Right atrium auricular region (tissue), 2 donors: ENCODE data around the gene TEF. TPM values are rescaled to one million over a fixed set of nuclear protein-coding genes. Genes with fewer than 3 reads are reported as not detected.

Experiments
- DNase-seq: peaks from one replicate; pipeline ENCODE4 v3.0.0-alpha.2; 2019; ENCODE audit warnings: low spot score
- H3K27ac ChIP-seq, 2 donors: fragments of 200-600 bp; sonication (generic); 1 replicate in 1 of 2; 2 replicates in 1 of 2; pipeline ENCODE4 v1.5.1; 2016 to 2019
- H3K27me3 ChIP-seq, 2 donors: fragments of 200-600 bp; sonication (generic); one replicate each; pipeline versions ENCODE4 v1.5.1 to v1.6.0; 2017 to 2019
- H3K36me3 ChIP-seq: fragments of 200-600 bp; sonication (generic); one replicate; pipeline ENCODE4 v1.5.1; 2016
- H3K4me1 ChIP-seq, 2 donors: fragments of 200-600 bp; sonication (generic); one replicate each; pipeline versions ENCODE4 v1.5.1 to v1.6.0; 2017 to 2019
- H3K4me3 ChIP-seq, 2 donors: fragments of 200-600 bp; sonication (generic); 1 replicate in 1 of 2; 2 replicates in 1 of 2; pipeline ENCODE4 v1.5.1; 2017 to 2019; ENCODE audit warnings: mild to moderate bottlenecking in 1 of 2, moderate library complexity in 1 of 2
- H3K9me3 ChIP-seq, 2 donors: fragments of 200-600 bp; sonication (generic); one replicate each; pipeline ENCODE4 v1.5.1; 2019
- total RNA-seq, 2 donors: library from RNA; depleted of rRNA; stranded (reverse); fragments of >200 nt; gene quantifications; one replicate each; pipeline ENCODE4 v1.1.0, GENCODE V29; 2016
- TF ChIP-seq, protein P1 (sequence below), 2 donors: fragments of 200-600 bp; sonication (generic); IDR thresholded peaks; one replicate each; pipeline ENCODE4 v1.5.1; 2019; ENCODE audit warnings: antibody characterized with exemption in 2 of 2

The TEF gene
- total RNA-seq, 2 donors from 2014 or later: 12.7 to 14.2 TPM

DNA sequence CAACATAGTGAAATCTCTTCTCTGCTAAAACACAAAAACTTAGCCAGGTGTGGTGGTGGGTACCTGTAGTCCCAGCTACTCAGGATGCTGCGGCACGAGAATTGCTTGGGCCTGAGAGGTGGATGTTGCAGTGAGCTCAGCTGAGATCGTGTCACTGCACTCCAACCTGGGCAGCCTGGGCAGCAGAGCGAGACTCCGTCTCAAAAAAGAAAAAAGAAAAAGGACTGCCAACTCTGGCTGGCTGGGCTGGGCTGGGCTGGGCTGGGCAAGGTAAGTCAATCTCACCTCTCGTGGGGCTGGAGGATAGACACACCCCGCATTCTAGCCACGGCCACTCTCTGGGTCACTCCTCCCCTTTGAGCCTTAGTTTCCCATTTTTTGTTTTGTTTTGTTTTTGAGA, 26.9 kb downstream of the TEF start:
- Histone ChIP-seq H3K4me1 (peaks cover 0 to 48% of the 10 kb centered on the region in 2 donors), H3K27ac (peak overlapping the region; percentile 98)
- TF ChIP-seq, protein P1, sequence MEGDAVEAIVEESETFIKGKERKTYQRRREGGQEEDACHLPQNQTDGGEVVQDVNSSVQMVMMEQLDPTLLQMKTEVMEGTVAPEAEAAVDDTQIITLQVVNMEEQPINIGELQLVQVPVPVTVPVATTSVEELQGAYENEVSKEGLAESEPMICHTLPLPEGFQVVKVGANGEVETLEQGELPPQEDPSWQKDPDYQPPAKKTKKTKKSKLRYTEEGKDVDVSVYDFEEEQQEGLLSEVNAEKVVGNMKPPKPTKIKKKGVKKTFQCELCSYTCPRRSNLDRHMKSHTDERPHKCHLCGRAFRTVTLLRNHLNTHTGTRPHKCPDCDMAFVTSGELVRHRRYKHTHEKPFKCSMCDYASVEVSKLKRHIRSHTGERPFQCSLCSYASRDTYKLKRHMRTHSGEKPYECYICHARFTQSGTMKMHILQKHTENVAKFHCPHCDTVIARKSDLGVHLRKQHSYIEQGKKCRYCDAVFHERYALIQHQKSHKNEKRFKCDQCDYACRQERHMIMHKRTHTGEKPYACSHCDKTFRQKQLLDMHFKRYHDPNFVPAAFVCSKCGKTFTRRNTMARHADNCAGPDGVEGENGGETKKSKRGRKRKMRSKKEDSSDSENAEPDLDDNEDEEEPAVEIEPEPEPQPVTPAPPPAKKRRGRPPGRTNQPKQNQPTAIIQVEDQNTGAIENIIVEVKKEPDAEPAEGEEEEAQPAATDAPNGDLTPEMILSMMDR (IDR thresholded peaks at IDR 0.05): no peak

DNA sequence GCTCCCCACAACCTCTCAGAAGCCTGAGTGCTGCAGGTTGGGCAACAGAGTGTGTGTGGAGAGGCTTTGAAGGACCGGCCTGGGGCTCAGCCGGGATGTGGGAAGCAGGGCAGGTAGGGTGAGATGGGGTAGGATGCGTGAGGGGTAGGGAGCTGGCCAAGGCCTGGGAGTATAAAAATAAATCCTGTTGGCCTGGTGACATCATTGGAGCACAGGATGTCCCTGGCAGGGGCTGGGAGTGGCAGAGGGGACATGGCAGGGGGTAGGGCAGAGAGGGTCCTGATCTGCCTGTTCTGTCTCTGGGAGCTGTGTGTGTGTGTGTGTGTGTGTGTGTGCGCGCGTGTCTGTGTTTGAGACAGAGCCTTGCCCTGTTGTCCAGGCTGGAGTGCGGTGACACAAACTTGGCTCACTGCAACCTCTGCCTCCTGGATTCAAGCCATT, 28.6 kb downstream of the TEF start:
- H3K9me3 ChIP-seq: no peaks in the 10 kb centered on the region
- H3K4me3 ChIP-seq: no peak overlapping the region
- TF ChIP-seq, protein P1 (IDR thresholded peaks at IDR 0.05): no peak
- H3K4me1 ChIP-seq: peaks cover 0 to 54% of the 10 kb centered on the region in 2 donors
- DNase-seq: peak; percentile 65
- H3K36me3 ChIP-seq: no peaks in the 10 kb centered on the region
- peak overlapping the region; percentile 98 for H3K27ac ChIP-seq
- H3K27me3 ChIP-seq: no peaks in the 10 kb centered on the region

More for the DNA sequence above, 26.9 kb downstream of the TEF start:
- DNase-seq: no peak
- Histone ChIP-seq H3K9me3 (no peaks in the 10 kb centered on the region), H3K4me3 (no peak overlapping the region), H3K36me3 (no peaks in the 10 kb centered on the region), H3K27me3 (no peaks in the 10 kb centered on the region)

DNA sequence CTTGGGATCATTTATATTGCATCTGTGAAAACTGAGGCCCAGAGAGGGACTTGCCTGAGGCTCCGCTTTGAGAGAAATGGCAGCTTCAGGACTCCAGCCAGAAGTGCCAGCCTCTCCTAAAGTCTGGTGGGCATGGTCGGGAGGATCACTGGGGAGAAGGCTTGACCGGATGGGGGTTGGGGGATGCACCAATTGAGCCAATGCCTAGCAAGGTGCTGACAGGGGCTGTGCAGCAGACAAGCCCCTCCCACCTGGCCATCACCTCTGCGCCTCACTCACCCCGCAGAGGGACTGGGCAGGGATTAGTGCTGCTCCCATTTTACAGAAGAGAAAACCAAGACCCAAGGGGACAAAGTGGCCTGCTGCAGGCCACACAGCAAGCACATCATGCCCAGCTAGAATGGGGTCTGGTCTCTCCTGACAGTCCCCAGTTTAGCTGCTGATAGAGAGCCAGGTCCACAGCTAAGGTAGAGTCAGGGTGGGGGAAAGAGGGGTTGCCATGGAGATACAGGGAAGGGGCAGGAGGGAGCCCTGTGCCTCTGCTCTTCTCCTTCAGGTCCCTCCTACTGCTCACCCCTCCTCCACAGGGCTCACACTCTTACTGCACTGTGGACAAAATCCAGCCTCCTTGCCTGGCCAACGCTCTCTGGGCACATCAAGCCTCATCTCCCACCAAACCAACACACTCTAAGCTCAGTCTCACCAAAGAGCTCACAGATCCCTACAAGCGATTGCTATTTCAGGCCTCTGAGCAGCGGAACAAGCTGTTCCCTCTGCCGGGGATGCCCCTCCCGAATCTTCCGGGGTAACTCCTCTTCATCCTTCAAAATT, 29.5 kb downstream of the TEF start:
- no peak overlapping the region for H3K4me3 ChIP-seq
- DNase-seq: peak; percentile 61
- H3K36me3 ChIP-seq: no peaks in the 10 kb centered on the region
- TF ChIP-seq, protein P1 (IDR thresholded peaks at IDR 0.05): no peak
- no peaks in the 10 kb centered on the region for H3K27me3 ChIP-seq
- H3K4me1 ChIP-seq: peaks cover 0 to 59% of the 10 kb centered on the region in 2 donors
- peak overlapping the region; percentile 98 for H3K27ac ChIP-seq
- H3K9me3 ChIP-seq: no peaks in the 10 kb centered on the region

DNA sequence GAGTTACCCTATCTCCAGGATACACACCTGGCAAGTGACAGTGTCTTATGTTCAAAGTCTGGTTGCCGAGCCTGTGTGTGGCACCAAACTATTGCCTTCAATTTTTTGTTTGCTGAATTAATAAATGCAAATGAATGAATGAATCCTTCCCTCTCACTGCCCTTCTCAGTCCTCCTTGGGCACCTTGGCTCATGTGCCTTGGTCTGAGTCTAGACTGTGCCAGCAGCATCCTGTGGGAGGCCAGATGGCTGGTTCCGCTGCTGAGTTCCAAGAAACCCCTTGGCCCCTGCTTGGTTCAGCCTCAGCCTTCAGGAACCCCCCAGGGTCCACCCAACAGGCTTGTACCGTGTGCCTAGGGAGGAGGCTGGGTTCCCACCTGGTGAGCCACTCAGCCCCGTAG, 33.8 kb downstream of the TEF start:
- TF ChIP-seq, protein P1 (IDR thresholded peaks at IDR 0.05): no peak
- no peak for DNase-seq
- H3K27ac ChIP-seq: peak overlapping the region; percentile 98
- no peaks in the 10 kb centered on the region for H3K27me3 ChIP-seq
- peaks cover 0 to 70% of the 10 kb centered on the region in 2 donors for H3K4me1 ChIP-seq
- no peaks in the 10 kb centered on the region for H3K9me3 ChIP-seq
- no peaks in the 10 kb centered on the region for H3K36me3 ChIP-seq
- H3K4me3 ChIP-seq: peak overlapping the region in 1 of 2 donors; percentile 70

DNA sequence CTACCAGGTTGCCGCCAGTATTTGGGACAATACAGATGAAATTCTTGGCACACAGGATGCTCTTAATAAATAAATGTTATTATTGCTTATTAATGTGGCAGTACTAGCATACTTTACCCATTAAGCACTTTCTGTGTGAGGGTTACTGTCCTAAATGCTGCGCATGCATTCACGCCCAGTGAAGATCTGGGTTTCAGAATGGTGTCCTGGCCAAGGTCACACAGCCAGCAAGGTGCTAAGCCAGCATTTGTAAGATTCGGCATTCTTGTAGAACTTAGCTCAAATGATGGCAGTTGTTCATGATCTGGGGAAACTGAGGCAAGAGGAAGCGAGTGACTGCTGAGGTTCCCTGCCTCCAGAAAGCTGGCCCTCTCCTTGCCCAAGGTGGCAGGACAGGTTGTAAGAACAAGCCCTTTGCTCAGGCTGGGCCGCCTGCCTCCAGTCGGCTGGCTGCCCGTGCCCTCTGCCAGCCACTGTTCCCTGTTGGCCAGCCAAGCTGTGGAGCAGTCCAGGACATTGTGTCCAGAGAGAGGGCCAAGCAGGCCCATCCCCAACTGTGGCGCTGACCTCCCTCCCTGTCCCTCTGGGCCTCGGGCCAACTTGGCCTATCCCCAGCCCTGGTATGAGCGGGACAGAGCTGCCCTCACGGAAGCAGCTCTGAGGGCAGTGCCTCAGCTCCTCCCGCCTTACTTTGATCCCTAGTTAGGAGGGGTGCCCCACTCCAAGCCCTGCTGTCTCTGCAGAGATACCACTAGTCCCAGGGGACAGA, 36.1 kb downstream of the TEF start:
- H3K4me1 ChIP-seq: peaks cover 0 to 48% of the 10 kb centered on the region in 2 donors
- peak; percentile 88 for DNase-seq

More for the DNA sequence above, 36.1 kb downstream of the TEF start:
- no peaks in the 10 kb centered on the region for H3K27me3 ChIP-seq
- peaks cover under 1% of the 10 kb centered on the region for H3K36me3 ChIP-seq
- peak overlapping the region; percentile 98 for H3K27ac ChIP-seq
- TF ChIP-seq, protein P1 (IDR thresholded peaks at IDR 0.05): no peak
- no peak overlapping the region for H3K4me3 ChIP-seq
- H3K9me3 ChIP-seq: no peaks in the 10 kb centered on the region
